Measurements from ENCODE around the gene GGTA1.

DNA sequence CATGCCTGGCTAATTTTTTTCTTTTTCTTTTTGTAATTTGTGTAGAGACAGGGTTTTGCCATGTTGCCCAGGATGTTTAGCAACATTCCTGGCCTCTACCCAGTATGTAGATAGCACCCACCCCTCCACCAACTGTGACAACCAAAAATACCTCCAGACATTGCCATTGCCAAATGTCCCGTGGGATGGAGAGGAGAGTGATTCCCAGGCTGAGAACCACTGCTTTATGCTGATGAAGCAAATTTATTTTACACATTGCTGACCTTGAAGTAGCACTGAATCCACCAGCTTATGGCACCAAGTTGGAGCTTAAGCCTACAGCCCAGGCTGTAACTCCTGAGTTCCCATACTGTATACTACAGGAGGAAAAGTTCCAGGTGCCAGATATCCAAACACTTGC is 58.5 kb downstream of the GGTA1 start:
- no peak for TF ChIP-seq POLR2A (IDR thresholded peaks at IDR 0.05; ENCODE audit: low read depth, low read length)
- no peak for TF ChIP-seq TAF1 (IDR thresholded peaks at IDR 0.05; ENCODE audit: borderline replicate concordance, low read depth, low read length)
- no peak for TF ChIP-seq POLR2AphosphoS5 (IDR thresholded peaks at IDR 0.05; ENCODE audit: low read depth, low read length)
